ENCODE measurements around the gene NTPCR. TPM values are rescaled to one million over a fixed set of nuclear protein-coding genes. Genes with fewer than 3 reads are reported as not detected.
"Not testable (repeated sequence)": the region's sequence is repeated elsewhere in the genome, so short reads cannot be mapped to it uniquely, and the experiment has no call there.

The NTPCR gene
- total RNA-seq, 1 donor from 2014 or later: 47.0 TPM

DNA sequence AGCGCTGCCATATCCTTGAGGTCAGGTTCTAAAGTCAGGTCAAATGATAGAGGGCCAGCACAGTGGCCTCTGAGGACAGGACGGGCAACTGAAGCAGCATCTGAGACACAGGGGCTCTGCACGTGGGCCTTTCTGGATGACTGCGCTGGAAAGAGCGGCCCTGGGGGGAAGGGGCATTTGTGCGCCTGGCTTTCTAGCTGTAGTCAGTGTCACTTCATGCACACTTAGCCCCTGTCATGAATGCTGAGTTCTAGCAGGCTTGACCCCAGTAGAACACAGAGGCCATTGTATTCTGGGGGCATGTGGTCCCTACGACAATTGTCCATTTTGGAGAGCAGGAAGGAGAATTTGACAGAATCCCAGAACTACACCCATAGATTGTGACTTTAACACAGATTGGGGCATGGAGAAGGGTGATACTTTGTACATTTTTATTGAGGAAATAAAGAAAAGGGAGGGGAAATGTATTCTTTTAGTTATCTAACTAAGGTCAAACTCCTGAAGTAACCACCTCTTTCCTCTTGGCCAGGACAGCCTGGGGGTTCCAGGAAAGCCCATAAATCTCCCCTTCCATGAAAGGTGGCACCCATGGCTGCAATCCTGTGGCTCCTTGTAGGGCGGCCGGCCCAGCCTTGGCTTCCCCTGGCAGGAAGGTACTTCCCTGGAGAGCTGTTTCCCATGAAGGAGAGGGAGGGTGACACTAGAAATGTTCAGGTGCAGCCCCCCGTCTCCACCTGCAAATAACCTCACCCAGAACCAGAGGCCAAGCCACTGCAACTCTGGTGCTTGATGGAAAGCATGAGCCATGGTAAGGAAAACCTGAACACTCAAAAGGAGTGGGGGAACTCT is 34.4 kb downstream of the NTPCR start:
- no peak for DNase-seq (ENCODE audit: low read depth)

DNA sequence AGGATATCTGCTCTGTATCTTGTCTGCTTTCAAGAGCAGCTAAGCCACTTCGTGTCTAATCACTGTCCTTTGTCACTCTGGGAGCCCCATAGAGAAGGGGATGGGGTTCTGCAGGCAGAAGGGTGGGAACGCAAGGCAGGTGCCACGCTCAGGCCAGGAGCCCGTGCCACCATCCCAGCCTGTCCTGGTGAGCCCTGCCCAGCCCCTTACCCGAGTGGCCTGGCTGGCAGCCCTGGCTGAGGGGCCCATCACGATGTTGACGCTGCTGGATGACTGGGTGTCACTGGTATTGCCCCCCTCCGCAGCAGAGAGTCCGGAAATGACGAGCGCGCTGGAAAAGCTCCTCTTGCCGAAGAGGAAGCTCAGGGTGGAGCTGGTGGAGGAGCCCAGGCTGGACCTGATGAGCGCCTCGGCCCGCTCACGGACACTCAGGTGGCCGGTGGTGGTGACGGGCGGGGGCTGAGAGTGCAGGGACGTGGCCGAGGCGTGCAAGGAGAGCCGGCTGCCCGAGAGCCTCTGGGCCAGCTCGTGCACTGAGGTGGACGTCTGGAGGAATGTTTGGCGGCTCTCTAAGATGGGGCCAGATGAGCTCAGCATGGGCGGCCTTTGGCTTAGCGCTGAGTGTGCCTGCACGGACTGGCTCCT is 35.6 kb downstream of the NTPCR start:
- no peak for DNase-seq (ENCODE audit: low read depth)

DNA sequence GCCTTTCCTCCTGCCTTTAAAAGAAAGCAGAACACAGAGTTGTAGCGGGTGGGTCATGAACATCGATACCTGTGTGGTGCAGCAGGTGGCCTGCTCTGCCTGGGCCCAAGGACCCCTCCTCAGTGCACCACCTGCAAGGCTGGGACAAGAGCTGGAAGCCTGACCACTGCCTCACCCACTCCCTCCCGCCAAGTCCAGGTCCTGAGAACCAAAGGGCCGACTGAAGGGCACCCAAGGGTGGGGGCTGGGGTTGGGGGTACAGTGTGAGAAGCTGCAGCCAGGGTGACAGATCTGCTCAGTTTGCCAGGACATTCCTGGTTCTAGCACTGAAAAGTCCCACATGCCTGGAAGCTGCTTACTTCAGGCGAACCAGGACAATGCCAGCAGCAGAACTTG is 36.1 kb downstream of the NTPCR start:
- DNase-seq (ENCODE audit: low read depth): no peak

DNA sequence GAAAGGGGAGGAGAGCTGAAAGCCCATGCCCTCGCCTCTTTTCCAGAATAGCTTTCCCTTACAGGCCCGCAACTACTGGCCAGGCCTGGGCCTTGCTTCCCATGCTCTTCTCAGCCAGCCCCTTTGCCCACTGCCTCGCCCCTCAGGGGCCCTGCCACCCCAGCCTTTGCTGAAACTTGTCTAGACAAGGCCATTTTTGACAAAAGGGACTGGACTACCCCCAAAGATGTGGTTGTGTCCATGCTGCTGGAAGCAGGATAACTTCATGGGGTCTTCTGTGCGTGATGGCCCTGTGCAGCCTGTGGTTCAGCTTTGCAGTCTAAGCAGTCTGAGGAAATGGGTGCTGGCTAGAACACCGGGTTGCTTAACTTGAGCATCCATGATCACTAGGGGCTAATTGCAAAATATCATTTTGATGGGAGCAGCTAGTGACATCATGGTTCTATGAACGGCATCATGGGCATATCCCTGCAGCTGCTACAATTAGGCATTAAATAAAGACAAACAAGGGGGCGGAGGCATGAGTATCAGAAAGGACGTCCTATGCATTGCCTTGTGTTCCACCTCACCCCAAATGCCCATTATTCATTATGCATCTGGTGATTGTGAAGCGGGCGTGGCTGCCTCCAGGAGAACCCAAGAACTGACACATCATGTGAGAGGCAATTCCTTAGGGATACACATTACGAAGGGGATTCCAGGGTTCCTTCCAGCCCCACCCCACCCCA is 36.8 kb downstream of the NTPCR start:
- DNase-seq (ENCODE audit: low read depth): no peak

DNA sequence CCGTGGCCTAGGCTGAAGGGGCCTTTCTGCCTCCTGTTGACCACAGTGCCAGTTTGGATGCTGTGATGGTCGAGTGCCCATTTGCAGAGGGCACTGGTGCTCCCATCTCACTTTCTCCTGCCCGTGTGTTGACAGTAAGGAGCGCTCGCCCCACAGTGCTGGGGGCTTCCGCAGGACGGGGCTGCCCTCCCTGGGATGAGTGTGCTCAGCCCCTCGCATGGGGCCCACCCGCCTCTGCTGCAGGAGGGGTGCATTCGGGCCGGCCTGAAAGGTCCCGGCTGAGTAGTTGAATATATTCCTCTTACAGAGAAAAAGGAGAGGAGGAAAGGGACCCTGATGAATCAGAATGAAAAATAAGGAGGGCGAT is 37.3 kb downstream of the NTPCR start:
- DNase-seq (ENCODE audit: low read depth): no peak

DNA sequence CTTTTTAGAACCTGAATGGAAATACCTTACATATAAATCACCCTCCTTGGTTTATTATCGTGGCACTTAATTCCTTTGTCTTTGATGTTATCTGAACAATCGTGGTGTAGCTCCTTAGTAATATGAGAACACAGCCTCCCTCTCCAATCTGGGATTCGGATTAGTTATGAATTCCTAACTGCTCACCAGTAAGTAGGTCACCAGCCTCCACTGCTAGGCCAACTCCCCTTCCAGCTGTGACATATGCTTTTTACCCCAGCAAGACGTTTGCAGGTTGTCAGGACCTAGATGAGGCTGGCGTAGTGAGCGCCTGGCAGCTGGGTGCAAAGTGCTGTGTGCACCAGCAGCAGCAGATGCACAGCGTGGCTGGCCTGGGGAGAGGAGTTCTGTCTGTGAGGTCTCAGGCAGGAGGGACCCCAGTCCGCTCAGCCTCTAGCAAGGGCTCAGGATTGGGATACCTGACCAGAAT is 38.2 kb downstream of the NTPCR start:
- peak; percentile 49 for DNase-seq (ENCODE audit: low read depth)

DNA sequence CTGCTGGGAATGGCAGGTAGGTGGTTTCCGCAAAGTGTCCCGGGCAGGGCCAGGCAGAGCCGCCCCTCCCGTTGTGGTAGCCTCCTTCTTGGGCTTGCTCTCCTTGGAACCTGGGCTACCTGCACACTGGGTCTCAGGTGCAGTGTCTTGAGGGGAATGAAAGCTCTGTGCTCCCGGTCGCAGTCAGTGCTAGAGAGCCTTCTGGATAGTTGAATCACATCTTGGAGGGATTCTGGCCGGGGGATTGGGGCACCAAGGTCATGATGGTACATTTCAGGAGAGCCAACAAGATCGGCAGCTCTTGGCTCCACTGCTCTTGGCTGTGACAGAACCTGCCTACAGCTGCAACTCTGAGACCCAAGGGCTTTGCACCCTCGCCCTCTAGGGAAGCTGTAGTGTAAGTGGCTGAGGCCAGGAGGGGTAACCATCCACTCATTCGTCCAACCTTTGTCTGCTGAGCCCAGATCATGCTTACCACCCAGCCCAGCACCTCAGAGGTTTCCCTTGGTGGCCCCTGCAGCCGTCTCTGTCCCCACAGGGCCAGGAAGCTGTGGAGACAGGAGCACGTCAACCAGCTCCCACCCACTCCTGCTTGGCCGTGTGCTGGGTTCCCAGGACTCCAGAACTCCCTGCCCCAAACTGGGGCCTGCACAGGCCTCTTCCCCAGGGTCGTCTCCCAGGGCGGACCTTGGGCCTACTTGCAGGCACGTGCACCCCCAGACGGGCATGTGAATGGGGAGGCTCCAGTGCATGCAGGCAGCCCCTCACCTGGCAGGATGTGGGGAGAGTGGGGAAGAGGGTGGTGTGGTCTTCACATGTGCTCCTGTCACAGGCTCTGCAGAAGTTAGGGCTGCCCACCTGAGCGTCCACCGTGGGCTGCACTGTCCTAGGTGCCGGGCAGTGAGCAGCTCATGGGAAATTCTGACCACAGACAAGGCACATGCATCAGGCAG is 40.0 kb downstream of the NTPCR start:
- no peak for DNase-seq (ENCODE audit: low read depth)

DNA sequence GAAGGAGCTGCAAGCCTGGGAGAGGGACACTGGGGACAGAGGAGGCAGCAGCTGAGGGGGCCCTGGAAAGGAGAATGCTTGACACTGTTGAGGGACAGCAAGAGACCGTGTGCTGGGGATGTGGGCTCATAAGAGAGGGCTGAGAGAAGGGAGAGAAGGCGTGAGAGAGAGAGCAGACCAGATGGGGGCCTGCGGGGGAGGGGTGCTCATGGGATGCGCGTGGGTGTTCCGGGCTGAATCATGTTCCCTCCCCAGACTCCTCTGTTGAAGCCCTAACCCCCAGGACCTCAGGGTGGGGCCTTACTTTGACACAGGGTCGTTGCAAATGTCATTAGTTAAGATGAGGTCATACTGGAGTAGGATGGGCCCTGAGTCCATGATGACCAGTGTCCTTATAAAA is 40.8 kb downstream of the NTPCR start:
- DNase-seq (ENCODE audit: low read depth): no peak

DNA sequence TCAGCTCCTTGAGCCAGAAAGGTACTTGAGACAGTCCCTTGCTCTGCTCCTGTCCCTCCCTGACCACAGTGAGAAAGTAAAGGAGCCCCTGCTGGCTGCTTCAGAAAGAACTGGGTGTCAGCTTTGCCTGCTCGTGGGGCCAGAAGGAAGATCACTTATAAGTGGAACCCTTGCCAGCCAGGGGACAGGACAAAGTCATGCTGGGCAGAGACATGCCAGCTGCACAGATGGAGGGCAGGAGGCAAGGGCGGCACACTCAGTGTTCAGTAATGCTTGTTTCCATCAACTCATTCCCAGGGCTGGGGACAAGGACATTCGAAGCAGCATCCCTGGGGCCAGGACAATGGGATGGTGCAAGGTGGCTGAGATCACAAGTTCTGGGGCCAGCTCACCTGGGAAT is 41.8 kb downstream of the NTPCR start:
- DNase-seq (ENCODE audit: low read depth): no peak

DNA sequence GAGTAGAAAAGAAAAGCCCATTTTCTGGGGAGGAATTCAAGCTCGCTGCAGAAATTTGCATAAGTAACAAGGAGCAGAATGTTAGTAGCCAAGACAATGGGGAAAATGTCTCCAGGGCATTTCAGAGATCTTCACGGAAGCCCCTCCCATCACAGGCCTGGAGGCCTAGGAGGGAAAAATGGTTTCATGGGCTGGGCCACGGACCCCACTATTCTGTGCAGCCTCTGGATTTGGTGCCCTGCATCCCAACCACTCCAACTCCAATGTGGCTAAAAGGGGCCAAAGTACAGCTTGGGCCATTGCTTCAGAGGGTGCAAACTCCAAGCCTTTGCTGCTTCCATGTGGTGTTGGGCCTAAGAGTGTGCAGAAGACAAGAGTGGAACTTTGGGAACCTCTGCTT is 43.1 kb downstream of the NTPCR start:
- no peak for DNase-seq (ENCODE audit: low read depth)

DNA sequence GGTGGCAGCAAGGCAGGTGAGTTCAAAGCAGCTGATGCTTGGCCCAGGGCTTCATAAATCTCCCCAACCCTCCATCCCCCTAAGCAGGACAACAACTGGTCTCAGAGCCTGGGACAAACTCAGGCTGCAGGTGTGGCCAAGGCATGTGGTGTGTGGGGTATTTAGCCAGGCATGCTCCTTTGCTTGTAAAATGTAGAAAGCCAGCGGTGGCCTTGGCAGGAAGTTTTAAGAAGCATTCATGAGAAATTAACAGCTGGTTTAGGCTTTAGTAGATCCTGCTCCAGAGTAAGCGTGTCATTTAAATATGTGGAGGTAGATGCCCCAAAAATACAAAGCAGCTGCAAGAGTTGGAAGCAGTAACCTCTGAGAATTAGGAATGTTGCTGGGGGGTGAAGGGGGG is 44.8 kb downstream of the NTPCR start:
- DNase-seq (ENCODE audit: low read depth): no peak

DNA sequence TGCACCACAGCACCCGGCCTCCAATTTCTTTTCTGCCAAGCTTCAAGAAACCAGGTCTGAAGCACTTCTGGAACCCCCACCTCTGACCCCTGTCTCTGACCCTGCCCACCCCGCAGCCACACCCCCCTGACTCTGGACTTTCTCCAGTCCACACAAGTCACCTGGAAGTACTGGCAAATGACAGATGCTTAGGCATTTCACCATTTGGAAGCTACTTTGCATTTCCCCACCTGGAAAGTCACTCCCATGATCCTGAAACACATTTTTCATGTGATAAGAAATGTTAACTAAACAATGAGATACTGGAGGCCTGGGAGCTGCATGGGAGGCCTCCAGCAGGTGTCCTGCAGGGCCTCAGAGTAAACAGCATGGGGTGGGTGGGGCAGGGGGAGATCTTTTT is 45.7 kb downstream of the NTPCR start:
- DNase-seq (ENCODE audit: low read depth): no peak

DNA sequence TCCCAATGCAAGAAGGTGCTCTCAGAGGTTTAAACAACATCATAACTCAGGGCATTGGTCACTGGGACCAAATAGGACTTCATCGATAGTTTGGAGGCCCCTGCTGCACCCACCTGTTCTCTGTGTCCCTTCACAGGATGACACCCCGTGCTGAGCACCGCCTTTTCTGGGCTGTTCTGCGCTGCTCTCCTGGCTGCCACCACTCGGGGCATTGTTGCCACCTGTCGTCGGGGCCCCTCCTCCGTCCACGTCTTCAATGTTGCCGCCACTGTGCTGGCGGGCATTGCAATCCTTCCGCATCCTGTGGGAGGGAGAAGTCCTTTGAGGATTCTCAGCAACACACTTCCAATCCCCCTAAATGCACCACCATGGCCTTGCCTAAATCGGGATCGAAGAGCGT is 47.7 kb downstream of the NTPCR start:
- DNase-seq (ENCODE audit: low read depth): no peak

DNA sequence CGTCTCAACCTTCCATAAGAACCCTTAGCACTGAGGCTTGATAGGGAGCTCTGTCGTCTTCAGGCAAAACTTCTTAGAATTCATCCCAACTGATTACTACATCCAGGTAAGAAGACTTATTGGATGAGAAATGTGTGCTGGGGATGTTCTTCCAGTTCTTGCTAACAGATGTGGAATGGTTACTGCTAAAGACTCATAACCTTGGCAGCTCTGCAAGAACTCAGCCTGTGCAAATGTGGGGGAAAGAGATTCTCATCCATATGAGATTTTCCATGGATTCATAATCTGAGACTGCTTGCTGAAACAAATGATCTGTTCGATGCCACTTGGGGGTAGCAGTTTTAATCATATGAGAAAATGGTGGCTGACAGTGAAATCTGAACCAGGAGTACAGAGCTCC is 48.2 kb downstream of the NTPCR start:
- no peak for DNase-seq (ENCODE audit: low read depth)

DNA sequence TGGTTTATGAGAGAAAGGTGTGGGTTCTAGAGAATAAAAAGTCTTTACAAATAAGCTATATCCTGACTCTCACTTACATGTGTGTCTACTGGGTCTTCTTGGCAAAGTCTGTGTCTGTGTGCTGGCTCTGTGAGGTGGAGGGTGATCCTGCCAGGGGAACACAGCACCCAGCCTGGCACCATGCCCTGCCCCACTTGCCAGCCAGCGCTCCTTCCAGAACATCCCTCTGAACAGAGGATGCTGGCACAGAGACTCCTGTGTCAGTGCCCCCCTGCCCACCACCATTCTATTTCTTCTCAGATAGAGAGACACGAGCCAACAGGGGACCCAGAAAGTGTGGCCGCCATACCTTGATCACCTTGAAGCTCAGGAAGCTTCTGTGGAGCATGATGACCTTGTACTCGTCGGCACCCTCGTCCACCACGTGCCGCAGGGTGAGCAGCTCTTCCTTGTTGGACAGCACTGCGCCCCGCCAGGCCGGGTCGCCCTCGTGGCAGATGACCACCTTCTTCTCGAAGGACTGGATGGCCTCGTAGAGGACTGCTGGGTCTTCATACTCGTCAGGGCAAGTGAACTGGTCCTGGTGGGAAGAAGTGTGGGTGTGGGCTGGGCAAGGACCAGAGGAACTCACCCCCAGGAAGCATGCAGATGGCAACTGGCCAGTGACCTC is 49.7 kb downstream of the NTPCR start:
- DNase-seq (ENCODE audit: low read depth): no peak

DNA sequence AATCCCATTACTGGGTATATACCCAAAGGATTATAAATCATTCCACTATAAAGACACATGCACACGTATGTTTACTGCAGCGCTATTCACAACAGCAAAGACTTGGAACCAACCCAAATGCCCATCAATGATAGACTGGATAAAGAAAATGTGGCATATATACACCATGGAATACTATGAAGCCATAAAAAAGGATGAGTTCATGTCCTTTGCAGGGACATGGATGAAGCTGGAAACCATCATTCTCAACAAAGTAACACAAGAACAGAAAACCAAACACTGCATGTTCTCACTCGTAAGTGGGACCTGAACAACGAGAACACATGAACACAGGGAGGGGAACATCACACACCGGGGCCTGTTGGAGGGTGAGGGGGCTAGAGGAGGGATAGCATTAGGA is 53.2 kb downstream of the NTPCR start:
- not testable (repeated sequence) for DNase-seq (ENCODE audit: low read depth)

DNA sequence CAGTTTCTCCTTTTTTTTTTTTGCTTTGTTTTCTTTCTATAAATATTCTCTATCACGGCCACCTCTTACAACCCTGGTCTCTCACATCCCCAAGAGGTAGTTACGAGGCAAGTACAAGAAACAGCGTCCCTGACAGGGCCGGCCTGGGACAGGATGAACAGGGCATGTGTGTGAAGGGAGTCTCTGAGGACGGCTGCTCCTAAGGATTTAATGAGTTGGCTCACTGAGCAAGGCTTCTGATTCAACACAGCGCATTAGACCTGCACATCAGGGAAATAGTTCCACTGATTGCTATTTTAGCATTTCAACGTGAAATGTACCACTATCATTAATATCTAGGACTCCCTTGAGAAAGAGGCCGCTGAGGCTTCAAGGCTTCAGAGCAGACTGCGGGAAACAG is 54.0 kb downstream of the NTPCR start:
- DNase-seq (ENCODE audit: low read depth): no peak

DNA sequence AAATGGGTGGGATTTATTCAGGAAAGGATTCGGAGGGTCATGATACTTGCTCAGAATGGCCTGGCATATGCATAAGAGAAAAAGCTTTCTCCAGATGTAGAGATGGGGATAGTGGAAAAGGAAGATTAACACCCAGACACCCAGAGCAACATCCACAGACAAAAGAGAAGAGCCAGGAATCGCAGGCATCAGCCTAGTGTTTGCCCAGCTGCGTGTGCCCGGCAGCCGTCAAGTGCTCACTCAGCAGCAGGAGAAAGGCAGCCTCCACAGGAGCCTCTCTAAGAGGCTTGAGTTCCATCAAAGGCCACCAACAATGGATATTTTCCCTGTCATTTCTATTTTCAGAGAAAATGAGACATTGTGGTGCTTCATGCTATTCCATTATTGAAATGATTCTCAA is 54.7 kb downstream of the NTPCR start:
- no peak for DNase-seq (ENCODE audit: low read depth)

DNA sequence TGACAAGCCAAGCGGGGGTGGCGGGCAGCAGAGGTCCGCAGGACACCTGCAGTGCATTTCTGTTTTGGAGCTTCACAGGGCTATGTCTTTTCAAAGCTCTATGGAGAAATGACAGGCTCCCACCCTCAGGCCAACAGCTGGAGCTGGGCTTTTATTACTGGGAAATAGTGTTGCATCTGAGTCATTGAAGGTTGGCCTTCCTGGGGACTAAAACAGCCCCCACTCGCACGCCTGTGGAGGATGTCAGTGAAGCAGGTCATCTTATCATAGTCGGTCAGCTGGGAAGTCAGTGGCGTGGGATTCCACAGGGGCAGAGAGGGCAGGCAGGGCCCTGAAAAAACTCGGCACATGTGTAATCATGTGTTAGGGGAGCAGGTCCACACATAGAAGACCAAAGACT is 55.3 kb downstream of the NTPCR start:
- DNase-seq (ENCODE audit: low read depth): peak; percentile 12

DNA sequence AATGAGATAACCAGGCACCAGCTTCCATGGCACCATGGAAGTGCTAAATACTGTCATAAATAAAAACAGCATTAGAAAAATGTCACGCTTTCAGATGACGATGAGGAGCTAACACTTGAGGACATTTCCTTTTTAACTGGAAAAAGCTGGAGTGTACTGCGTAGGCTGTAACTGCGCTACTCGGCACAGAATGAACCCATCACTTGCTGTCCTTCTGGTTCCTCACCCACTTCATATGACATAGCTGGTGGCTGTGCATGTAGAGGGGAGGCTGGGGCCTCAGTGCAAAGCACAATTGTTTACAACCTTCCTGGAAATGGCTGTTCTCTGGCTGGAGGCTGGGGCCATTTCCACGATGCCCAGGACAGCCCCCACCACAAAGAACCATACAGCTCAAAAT is 55.7 kb downstream of the NTPCR start:
- no peak for DNase-seq (ENCODE audit: low read depth)

DNA sequence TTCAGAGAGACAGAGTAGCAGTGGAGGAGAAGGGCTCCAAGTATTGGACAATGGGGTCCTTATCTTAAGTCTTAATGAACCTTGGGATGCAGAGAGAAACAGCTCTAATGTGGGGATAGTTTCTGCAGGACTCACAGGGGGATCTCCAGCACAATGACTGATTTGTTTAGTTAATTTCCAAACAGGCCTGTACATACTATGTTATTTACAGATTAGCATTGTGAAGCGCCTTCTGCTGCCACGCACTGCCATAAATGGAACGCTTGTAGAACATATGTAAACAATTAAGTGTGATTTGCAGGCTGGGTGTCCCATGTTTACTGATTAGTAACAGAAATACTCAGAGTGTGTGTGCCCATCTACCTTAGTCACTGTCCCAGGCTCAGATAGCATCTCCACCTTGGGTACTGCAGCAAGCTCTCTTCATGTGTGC is 56.1 kb downstream of the NTPCR start:
- DNase-seq (ENCODE audit: low read depth): no peak
